ENCODE results near the gene MSANTD7. TPM values are rescaled to one million over a fixed set of nuclear protein-coding genes. Genes with fewer than 3 reads are reported as not detected.

Gene MSANTD7
- polyA plus RNA-seq, 3 donors, result 5.0 to 7.6 (median 7.3) TPM

GRCh38 chr10:14833106-14833505 lies 5.0 kb upstream of the MSANTD7 start:
- peaks cover 7 to 10% of the 10 kb centered on the region in 2 donors for H3K4me1 ChIP-seq (ENCODE audit: control insufficient read depth in 1 of 2, insufficient read depth in 2 of 2, low read length in 2 of 2)
- H3K27me3 ChIP-seq (ENCODE audit: control insufficient read depth in 2 of 2, insufficient read depth in 2 of 2, low read length in 2 of 2), result no peaks in the 10 kb centered on the region
- intact Hi-C loops (cut with micrococcal nuclease), result loop anchor here in 1 of 2 donors (10.0 kb wide), 1 partner anchor 122 kb away; the partner anchor contains the start of genes DCLRE1C and MEIG1
- H3K9me3 Mint-ChIP-seq, result no peaks in the 10 kb centered on the region
- no peaks in the 10 kb centered on the region for H3K36me3 ChIP-seq (replicated peaks in 1 of 2; ENCODE audit: control insufficient read depth in 1 of 2, insufficient read depth in 2 of 2, low read length in 2 of 2)
- H3K9ac ChIP-seq (ENCODE audit: insufficient read depth, low read length, poor library complexity, severe bottlenecking), result no peak overlapping the region
- 70% methylated on average over 2 of the region's 3 CpGs for WGBS (ENCODE audit: insufficient coverage)
- no peak overlapping the region for H3K4me3 Mint-ChIP-seq
- peaks cover 0 to 2% (median 1%) of the 10 kb centered on the region in 3 donors for H3K27me3 Mint-ChIP-seq (ENCODE audit: low read depth in 3 of 3)
- H3K27ac ChIP-seq (ENCODE audit: low read depth in 1 of 2, low read length in 2 of 2), result no peak overlapping the region
- H3K79me2 ChIP-seq (ENCODE audit: insufficient read depth, low read length), result peaks cover under 1% of the 10 kb centered on the region
- TF ChIP-seq CTCF (IDR thresholded peaks at IDR 0.05), result no peak
- no peaks in the 10 kb centered on the region for H3K36me3 Mint-ChIP-seq
- no peak overlapping the region for H2AFZ ChIP-seq (ENCODE audit: insufficient read depth, low read depth, low read length, poor library complexity, severe bottlenecking)
- DNase-seq, result no peak
- no peaks in the 10 kb centered on the region for H3K9me3 ChIP-seq (replicated peaks in 1 of 2; ENCODE audit: control insufficient read depth in 1 of 2, insufficient read depth in 1 of 2, low read length in 2 of 2)
- H3K27ac Mint-ChIP-seq, result no peak overlapping the region
- H4K20me1 ChIP-seq (ENCODE audit: insufficient read depth, low read length), result no peaks in the 10 kb centered on the region
- peaks cover 8% of the 10 kb centered on the region for H3K4me1 Mint-ChIP-seq
- no peak overlapping the region for H3K4me2 ChIP-seq (replicated peaks; ENCODE audit: extremely low read depth, low read length, poor library complexity, severe bottlenecking)
- no peak overlapping the region for H3K4me3 ChIP-seq (replicated peaks in 1 of 3; ENCODE audit: low read depth in 2 of 3, low read length in 3 of 3)

GRCh38 chr10:14836208-14836607 lies 1.9 kb upstream of the MSANTD7 start:
- Histone ChIP-seq H3K27ac (ENCODE audit: low read depth in 1 of 2, low read length in 2 of 2) (no peak overlapping the region), H3K9me3 (replicated peaks in 1 of 2; ENCODE audit: control insufficient read depth in 1 of 2, insufficient read depth in 1 of 2, low read length in 2 of 2) (no peaks in the 10 kb centered on the region), H3K27me3 (ENCODE audit: control insufficient read depth in 2 of 2, insufficient read depth in 2 of 2, low read length in 2 of 2) (no peaks in the 10 kb centered on the region), H3K4me2 (replicated peaks; ENCODE audit: extremely low read depth, low read length, poor library complexity, severe bottlenecking) (no peak overlapping the region), H3K9ac (ENCODE audit: insufficient read depth, low read length, poor library complexity, severe bottlenecking) (no peak overlapping the region), H3K36me3 (replicated peaks in 1 of 2; ENCODE audit: control insufficient read depth in 1 of 2, insufficient read depth in 2 of 2, low read length in 2 of 2) (peaks cover 2 to 9% of the 10 kb centered on the region in 2 donors), H3K79me2 (ENCODE audit: insufficient read depth, low read length) (peaks cover 28% of the 10 kb centered on the region), H4K20me1 (ENCODE audit: insufficient read depth, low read length) (no peaks in the 10 kb centered on the region), H3K4me3 (replicated peaks in 1 of 3; ENCODE audit: low read depth in 2 of 3, low read length in 3 of 3) (no peak overlapping the region), H3K4me1 (ENCODE audit: control insufficient read depth in 1 of 2, insufficient read depth in 2 of 2, low read length in 2 of 2) (peaks cover 18 to 21% of the 10 kb centered on the region in 2 donors), H2AFZ (ENCODE audit: insufficient read depth, low read depth, low read length, poor library complexity, severe bottlenecking) (no peak overlapping the region)
- Mint-ChIP-seq H3K9me3 (no peaks in the 10 kb centered on the region), H3K4me3 (no peak overlapping the region), H3K4me1 (peaks cover 18% of the 10 kb centered on the region), H3K27me3 (ENCODE audit: low read depth in 3 of 3) (peaks cover 0 to 2% (median 1%) of the 10 kb centered on the region in 3 donors), H3K36me3 (peaks cover 11 to 13% of the 10 kb centered on the region in 2 donors), H3K27ac (no peak overlapping the region)
- no peak for TF ChIP-seq CTCF (IDR thresholded peaks at IDR 0.05)
- WGBS (ENCODE audit: insufficient coverage), result no CpG with 5 or more reads among the region's 2 CpGs
- no peak for DNase-seq
- intact Hi-C loops (cut with micrococcal nuclease), result loop anchor here (5.0 to 10.0 kb wide), 5 partner anchors 116 to 334 kb away; partner anchors contain the start of genes DCLRE1C (in 2 of the 2), MEIG1 (in 1 of the 2) and RPP38 (in 1 of the 2)

Measured in CD14-positive monocyte (primary cell).